Activated naive CD8-positive, alpha-beta T cell (primary cell): Measurements from ENCODE around the gene TMTC1.

Source experiments
- H3K27ac Mint-ChIP-seq: one replicate; pipeline ENCODE4 v1.8.0; 2021; ENCODE audit warnings: mixed read lengths
- H3K27me3 Mint-ChIP-seq: one replicate; pipeline ENCODE4 v1.8.0; 2021; ENCODE audit warnings: mixed read lengths
- H3K36me3 Mint-ChIP-seq: one replicate; pipeline ENCODE4 v1.8.0; 2021; ENCODE audit warnings: mixed read lengths
- H3K4me1 Mint-ChIP-seq: one replicate; pipeline ENCODE4 v1.8.0; 2021; ENCODE audit warnings: low read depth, mixed read lengths
- H3K4me3 Mint-ChIP-seq: one replicate; pipeline ENCODE4 v1.8.0; 2021; ENCODE audit warnings: mild to moderate bottlenecking, mixed read lengths
- H3K9me3 Mint-ChIP-seq: one replicate; pipeline ENCODE4 v1.8.0; 2021; ENCODE audit warnings: low read depth, mixed read lengths

TMTC1 gene

DNA sequence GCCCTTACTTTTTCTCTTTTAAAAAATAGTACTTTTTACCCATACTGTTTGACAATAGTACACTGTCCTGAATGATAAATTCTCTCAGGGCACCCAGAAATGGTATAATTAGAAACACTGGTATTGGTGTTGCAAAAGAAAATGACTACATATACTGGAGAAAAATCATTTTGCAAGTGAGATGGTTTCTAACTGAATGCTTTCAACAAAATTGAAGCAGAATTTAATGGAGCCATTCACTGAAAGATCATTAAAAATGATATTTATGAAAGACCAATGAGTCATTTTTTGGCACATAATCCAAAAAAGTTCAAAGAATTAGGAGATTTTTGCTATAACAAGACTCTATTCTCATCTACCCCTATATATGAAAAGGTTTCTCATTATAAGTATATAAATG lies 68.8 kb downstream of the TMTC1 start:
- H3K4me3 Mint-ChIP-seq: no peak overlapping the region
- H3K36me3 Mint-ChIP-seq: no peaks in the 10 kb centered on the region
- peaks cover 5% of the 10 kb centered on the region for H3K27me3 Mint-ChIP-seq
- no peaks in the 10 kb centered on the region for H3K9me3 Mint-ChIP-seq
- no peaks in the 10 kb centered on the region for H3K4me1 Mint-ChIP-seq
- H3K27ac Mint-ChIP-seq: no peak overlapping the region

DNA sequence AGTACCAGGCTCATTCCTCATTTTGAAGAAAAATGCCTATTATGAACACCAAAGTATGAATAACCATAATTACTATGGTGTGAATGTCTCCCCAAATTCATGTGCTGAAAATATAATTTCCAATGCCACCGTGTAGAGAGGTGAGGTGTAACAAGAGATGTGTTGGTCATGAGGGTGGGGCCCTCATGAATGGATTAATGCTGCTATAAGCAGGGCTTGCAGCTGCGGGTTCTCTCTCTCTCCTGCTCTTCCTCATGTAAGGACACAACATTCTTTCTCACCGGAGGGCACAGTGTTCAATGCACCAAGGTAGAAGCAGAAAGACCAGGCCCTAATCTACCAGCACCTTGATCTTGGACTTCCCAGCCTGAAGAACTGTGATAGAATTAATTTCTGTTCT lies 70.0 kb downstream of the TMTC1 start:
- Mint-ChIP-seq H3K36me3 (no peaks in the 10 kb centered on the region), H3K27me3 (peaks cover 5% of the 10 kb centered on the region), H3K9me3 (no peaks in the 10 kb centered on the region), H3K4me1 (no peaks in the 10 kb centered on the region), H3K27ac (no peak overlapping the region), H3K4me3 (no peak overlapping the region)

DNA sequence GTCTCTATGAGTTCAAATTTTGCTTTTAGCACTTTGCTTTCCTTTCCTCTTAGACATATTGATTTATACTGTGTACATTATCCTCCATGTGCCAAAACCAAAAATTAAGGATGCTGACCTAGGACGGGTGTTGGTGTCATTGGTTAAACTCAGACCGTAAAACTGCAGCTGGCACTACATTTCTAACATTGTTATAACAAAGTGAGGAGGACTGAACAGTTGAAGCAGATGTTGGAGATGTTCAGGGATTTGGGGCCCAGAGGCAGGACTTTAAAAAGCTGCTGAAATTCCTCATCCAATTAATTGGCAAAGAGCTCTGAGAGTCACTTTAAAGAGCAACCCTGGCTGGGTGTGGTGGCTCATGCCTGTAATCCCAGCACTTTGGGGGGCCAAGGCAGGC lies 72.4 kb downstream of the TMTC1 start:
- Mint-ChIP-seq H3K4me3 (no peak overlapping the region), H3K9me3 (no peaks in the 10 kb centered on the region), H3K27ac (no peak overlapping the region), H3K4me1 (no peaks in the 10 kb centered on the region), H3K36me3 (no peaks in the 10 kb centered on the region), H3K27me3 (peaks cover 5% of the 10 kb centered on the region)

DNA sequence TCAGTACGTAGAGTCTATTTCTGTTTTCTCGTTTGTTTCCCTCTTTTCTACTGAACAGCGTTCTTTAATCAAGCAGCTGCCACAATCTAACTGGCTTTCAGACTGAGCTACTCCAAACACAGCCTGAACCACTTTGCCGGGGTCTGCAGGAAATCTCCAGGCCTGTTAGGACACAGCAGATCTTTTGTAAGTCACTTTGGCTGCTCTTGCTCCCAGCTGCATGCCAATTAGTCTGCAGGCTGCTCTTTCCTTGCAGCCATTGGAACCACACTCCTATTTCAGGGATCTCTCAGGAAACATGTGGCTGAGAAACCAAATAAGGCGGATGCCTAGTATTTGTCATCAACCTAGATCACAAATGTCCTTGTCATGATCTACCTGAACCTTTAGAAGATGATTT lies 73.6 kb downstream of the TMTC1 start:
- no peaks in the 10 kb centered on the region for H3K4me1 Mint-ChIP-seq
- H3K9me3 Mint-ChIP-seq: no peaks in the 10 kb centered on the region
- peaks cover 5% of the 10 kb centered on the region for H3K27me3 Mint-ChIP-seq
- H3K4me3 Mint-ChIP-seq: no peak overlapping the region
- no peak overlapping the region for H3K27ac Mint-ChIP-seq
- H3K36me3 Mint-ChIP-seq: no peaks in the 10 kb centered on the region

DNA sequence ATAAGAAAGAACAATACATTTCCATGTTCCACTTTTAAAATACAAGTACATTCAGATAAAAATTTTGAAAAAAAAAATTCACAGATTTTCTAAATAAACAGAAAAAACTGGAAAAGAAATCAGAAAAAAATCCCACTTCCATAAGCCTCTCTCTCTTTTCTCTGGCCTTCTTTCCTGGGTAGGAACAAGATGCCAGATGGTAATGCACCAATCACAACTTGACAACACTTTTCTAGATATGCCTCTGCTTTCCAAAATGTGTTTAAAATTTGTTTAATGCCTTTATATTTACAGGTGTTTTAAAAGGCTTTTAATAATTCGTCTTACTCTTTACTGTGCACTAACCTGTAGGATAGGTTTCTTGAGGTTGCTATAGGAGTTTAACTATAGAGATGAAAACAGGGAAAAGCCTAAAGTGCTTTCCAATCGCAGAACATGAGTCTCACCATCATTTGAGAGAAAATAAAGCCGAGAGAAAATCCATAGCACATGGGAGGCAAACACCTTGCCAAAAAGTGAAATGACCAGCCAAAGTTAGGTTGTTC lies 74.2 kb downstream of the TMTC1 start:
- no peaks in the 10 kb centered on the region for H3K4me1 Mint-ChIP-seq
- H3K27me3 Mint-ChIP-seq: peaks cover 5% of the 10 kb centered on the region
- H3K9me3 Mint-ChIP-seq: no peaks in the 10 kb centered on the region
- no peak overlapping the region for H3K4me3 Mint-ChIP-seq
- H3K27ac Mint-ChIP-seq: no peak overlapping the region
- H3K36me3 Mint-ChIP-seq: no peaks in the 10 kb centered on the region

DNA sequence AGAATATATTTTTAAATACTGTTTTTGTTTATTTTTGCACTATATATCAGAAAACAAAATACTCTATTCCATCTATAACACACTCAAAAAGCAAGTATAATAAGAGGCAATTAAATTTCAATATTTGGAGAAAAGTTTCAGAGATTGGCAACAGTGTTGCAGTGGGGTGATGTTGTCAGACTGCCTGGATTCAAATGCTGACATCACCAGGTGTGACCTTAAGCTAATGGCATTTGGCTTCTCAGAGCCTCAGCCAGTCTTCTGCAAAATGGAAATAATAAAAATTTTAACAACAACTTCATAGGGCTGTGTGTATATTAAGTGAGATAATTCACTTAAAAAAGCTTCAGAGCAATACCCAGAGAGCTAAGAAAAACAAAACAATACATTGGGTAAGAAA lies 74.7 kb downstream of the TMTC1 start:
- Mint-ChIP-seq H3K9me3 (no peaks in the 10 kb centered on the region), H3K4me1 (no peaks in the 10 kb centered on the region), H3K36me3 (no peaks in the 10 kb centered on the region), H3K27me3 (peaks cover 6% of the 10 kb centered on the region), H3K27ac (no peak overlapping the region), H3K4me3 (no peak overlapping the region)

DNA sequence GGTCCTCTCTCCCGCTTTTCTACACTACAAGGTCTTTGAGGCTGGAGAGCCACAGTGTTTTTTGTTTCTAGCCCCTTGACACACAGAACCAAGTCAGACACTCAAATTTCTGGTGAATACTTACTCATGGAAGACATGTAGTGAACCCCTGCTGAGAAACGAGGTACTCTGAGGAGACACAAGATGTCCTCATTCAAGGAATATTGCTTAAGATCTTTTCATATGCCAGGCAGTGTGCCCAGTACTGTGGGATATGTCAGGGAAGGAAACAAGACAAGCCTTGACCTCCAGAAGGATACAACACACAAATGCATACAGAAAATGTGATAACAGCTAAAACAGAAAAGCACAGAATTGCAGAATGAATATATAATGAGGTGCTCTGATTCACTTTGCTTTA lies 75.9 kb downstream of the TMTC1 start:
- Mint-ChIP-seq H3K36me3 (no peaks in the 10 kb centered on the region), H3K4me3 (no peak overlapping the region), H3K9me3 (no peaks in the 10 kb centered on the region), H3K27ac (no peak overlapping the region), H3K27me3 (peaks cover 6% of the 10 kb centered on the region), H3K4me1 (no peaks in the 10 kb centered on the region)

DNA sequence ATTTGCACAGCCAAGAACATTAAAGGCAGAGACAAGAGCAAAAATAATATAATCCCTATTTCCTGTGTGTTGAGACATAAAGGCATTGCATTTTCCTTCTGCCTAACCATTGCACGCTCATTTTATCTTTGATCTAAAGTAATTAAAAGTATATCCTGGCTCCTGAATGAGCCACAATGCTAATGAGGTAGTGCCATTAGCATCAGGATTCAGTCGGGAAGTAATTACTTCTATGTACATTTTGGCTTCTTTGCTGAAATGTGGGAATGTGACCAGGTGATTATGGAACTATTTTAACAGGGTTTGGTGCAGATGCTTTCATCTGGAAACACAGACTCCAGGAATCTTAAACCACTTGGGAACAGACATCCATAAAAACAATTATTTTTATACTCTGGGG lies 77.4 kb downstream of the TMTC1 start:
- Mint-ChIP-seq H3K27ac (no peak overlapping the region), H3K27me3 (peaks cover 6% of the 10 kb centered on the region), H3K4me3 (no peak overlapping the region), H3K4me1 (no peaks in the 10 kb centered on the region), H3K36me3 (no peaks in the 10 kb centered on the region), H3K9me3 (no peaks in the 10 kb centered on the region)

DNA sequence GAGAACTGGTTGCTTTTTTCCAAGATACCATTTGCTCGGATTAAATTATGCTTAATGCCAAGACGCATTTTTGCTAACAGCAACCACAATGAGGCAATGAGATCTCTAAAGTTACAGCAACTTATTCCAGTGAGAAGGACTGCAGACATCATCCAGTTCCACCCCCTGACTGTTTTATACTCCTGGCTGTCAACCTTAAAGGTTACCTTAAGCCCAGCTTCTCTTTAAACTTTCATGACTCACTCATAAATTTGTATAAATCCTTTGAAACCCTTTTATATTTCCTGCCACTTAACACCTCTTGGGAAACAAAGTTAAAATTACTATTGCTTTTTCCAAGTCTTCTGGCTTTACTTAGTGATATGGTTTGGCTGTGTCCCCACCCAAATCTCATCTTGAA lies 80.2 kb downstream of the TMTC1 start:
- Mint-ChIP-seq H3K4me1 (no peaks in the 10 kb centered on the region), H3K9me3 (no peaks in the 10 kb centered on the region), H3K4me3 (no peak overlapping the region), H3K27ac (no peak overlapping the region), H3K27me3 (peaks cover 5% of the 10 kb centered on the region), H3K36me3 (no peaks in the 10 kb centered on the region)

DNA sequence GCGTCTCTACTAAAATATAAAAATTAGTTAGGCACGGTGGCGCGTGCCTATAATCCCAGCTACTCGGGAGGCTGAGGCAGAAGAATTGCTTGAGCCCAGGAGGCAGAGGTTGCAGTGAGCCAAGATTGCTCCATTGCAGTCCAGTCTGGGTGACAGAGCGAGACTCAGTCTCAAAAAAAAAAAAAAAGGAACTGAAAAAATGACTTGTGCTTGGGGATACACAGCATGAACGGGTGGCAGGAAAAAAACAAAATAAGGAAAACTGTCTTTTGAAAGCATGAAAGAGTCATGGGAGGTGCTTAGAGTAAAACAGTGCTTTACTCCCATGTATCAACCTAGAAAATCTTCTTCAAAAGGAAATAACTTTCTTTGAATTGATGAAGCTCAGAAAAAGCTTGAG lies 80.8 kb downstream of the TMTC1 start:
- H3K36me3 Mint-ChIP-seq: no peaks in the 10 kb centered on the region
- peaks cover 5% of the 10 kb centered on the region for H3K27me3 Mint-ChIP-seq
- no peaks in the 10 kb centered on the region for H3K4me1 Mint-ChIP-seq
- no peak overlapping the region for H3K27ac Mint-ChIP-seq
- no peak overlapping the region for H3K4me3 Mint-ChIP-seq
- H3K9me3 Mint-ChIP-seq: no peaks in the 10 kb centered on the region

DNA sequence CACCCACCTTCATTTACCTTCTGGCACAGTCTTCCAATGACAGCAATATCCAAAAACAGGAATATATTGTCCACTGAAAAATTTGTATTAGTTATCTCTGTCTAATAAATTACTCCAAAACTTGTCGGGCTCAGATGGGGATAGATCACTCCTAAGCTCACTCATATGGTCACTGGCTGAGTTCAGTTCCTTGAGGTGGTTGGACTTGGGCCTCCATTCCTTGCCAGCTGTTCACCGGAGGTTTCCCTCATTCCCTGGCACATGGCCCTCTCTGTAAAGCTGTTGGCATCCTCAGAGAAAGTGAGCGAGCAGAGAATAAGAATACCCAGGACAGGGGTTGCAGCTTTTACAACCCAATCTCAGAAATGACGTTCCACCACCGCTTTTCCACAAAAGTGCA lies 81.5 kb downstream of the TMTC1 start:
- Mint-ChIP-seq H3K27ac (no peak overlapping the region), H3K4me1 (no peaks in the 10 kb centered on the region), H3K9me3 (no peaks in the 10 kb centered on the region), H3K27me3 (peaks cover 5% of the 10 kb centered on the region), H3K36me3 (no peaks in the 10 kb centered on the region), H3K4me3 (no peak overlapping the region)

DNA sequence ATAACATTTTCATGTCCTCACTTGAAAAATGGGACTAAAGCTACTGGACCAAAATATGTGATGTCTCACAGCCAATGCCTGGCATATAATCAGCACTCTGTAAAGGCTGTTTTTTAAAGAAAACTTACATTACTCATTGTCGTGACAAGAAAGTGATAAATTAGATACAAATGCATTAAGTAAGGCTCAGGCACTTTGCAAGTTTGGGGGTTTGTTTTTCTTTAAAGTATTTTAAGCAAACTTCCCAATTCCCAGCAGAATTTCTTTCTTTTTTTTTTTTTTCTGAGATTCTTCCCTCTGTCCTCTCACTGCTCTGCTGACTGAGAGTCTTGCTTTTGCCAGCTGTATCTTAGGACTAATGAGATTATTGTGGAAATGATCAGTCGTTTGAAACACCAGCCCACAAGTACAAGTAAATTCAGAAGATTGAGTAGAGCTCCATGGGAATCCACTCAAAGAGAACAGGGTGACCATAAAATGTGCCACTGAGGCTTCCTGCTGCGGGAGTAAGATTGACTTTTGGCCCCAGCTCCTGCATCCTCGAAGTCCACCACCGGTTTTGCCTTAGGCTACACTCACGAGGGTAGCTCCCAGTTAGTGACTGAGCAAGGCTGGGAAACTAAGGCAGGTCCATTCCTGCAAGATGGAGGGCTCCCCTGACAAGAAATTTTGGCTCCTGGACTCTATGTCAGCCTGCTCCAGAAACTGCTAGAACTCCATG lies 82.8 kb downstream of the TMTC1 start:
- Mint-ChIP-seq H3K4me3 (no peak overlapping the region), H3K36me3 (no peaks in the 10 kb centered on the region), H3K27ac (no peak overlapping the region), H3K4me1 (no peaks in the 10 kb centered on the region), H3K27me3 (peaks cover 5% of the 10 kb centered on the region), H3K9me3 (no peaks in the 10 kb centered on the region)

DNA sequence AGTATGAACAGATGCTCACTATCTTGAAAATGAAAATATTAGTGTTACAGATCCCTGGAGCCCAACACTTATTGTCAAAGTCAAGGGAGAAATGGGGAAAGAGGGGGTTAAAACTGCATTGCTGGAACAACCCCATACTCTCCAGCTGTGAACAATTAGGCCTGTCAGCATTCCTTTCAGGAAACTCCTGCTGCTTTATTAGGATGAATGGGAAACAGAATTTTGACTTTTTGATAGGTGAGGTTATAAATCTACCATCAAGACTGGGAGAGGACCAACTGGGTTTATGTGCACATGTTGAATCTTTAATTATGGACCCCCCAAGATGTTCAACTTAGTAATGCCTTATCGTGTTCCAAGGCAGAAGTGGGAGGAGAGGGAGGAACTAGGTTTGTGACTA lies 85.0 kb downstream of the TMTC1 start:
- Mint-ChIP-seq H3K9me3 (no peaks in the 10 kb centered on the region), H3K27me3 (peaks cover 4% of the 10 kb centered on the region), H3K27ac (no peak overlapping the region), H3K4me1 (no peaks in the 10 kb centered on the region), H3K4me3 (no peak overlapping the region), H3K36me3 (no peaks in the 10 kb centered on the region)

DNA sequence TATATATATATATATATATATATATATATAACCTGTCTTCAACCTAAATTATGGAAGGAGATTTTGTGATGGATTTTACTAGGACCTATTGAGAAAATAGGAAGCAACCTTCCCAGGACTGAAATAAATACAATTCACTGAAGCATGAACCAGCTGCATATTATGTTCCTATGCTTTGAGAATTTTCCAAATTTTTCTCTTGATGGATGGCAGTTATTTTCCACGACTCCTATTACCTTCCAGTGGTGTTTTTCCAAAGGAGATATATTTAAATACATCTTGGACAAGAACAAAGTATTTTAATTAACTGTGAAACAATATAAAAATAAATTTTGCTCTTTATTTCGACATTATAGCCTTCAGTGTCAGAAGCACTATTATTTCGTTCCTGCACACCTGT lies 87.9 kb downstream of the TMTC1 start:
- no peak overlapping the region for H3K27ac Mint-ChIP-seq

DNA sequence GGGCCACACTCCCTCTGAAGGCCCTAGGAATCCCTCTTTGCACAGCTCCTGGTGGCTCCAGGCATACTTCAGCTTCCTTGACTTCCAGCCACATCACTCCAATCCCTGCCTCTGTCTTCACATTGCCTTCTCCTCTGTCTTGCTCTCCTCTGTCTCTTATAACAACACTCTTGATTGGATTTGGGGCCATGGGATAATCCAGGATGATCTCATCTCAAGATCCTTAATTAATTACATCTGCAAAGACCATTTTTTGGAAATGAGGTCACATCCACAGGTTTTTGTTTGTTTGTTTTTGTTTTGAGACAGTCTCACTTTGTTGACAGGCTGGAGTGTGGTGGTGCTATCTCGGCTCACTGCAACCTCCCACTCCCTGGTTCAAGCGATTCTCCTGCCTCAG lies 88.7 kb downstream of the TMTC1 start:
- Mint-ChIP-seq H3K4me3 (no peak overlapping the region), H3K36me3 (no peaks in the 10 kb centered on the region), H3K9me3 (no peaks in the 10 kb centered on the region), H3K27ac (no peak overlapping the region), H3K27me3 (peaks cover under 1% of the 10 kb centered on the region), H3K4me1 (no peaks in the 10 kb centered on the region)

More for the DNA sequence above, 87.9 kb downstream of the TMTC1 start:
- H3K27me3 Mint-ChIP-seq: no peaks in the 10 kb centered on the region
- no peaks in the 10 kb centered on the region for H3K9me3 Mint-ChIP-seq
- H3K36me3 Mint-ChIP-seq: no peaks in the 10 kb centered on the region
- H3K4me3 Mint-ChIP-seq: no peak overlapping the region
- no peaks in the 10 kb centered on the region for H3K4me1 Mint-ChIP-seq

DNA sequence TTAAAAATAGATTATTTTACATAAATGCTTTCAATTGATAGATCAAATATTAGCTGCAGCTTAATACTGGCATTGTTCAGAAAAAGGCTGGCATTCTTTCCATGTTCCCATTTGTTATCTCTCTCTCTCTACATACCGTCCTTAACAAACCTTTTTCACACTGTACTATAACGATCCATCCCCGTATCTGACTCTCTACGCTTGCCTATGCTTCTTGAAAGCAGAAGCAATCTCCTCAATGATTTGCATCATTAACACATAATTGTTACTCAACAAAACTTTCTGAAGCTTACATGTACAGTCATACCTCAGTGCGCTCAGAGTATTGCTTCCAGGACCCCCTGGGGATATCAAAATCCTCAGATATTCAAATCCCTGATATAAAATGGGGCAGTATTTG lies 89.7 kb downstream of the TMTC1 start:
- Mint-ChIP-seq H3K27ac (no peak overlapping the region), H3K4me3 (no peak overlapping the region), H3K36me3 (no peaks in the 10 kb centered on the region), H3K9me3 (no peaks in the 10 kb centered on the region), H3K4me1 (no peaks in the 10 kb centered on the region), H3K27me3 (peaks cover 2% of the 10 kb centered on the region)
